GM21423 (cell line): ENCODE measurements around the gene ALDH1A2.
"Not testable (repeated sequence)": the region's sequence is repeated elsewhere in the genome, so short reads cannot be mapped to it uniquely, and the experiment has no call there.

ENCODE experiments used
- ATAC-seq: cut with Tn5 transposase; IDR thresholded peaks from one replicate; pipeline ENCODE4 v1.9.1; 2021; ENCODE audit warnings: mild to moderate bottlenecking, moderate library complexity; ENCODE audit not compliant: unreplicated experiment

ALDH1A2 gene

DNA sequence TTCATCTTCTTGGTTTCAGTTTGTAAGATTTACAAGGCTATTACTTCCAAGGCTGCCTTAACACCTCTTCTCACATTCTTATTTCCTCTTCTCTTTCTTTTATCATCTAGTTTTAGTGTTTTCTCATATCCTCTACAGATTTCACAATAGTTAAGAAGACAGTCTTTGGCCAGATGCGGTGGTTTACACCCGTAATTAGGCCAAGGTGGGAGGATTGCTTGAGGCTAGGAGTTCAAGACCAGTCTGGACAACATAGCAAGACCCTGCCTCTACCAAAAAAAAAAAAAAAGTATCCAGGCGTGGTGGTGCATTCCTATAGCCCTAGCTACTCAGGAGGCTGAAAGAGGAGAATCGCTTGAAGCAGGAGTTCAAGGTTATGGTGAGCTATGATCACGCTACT, 3.5 kb upstream of the ALDH1A2 start:
- ATAC-seq, result no peak

GRCh38 chr15:58066042-58066867, 744 bp upstream of the ALDH1A2 start:
- no peak for ATAC-seq

- no peak for ATAC-seq
These were observed 499 bp downstream of the ALDH1A2 start for GRCh38 chr15:58064980-58065444.

GRCh38 chr15:58064082-58064979, 1.2 kb downstream of the ALDH1A2 start:
- no peak for ATAC-seq

- ATAC-seq, result no peak
These were observed 1.9 kb downstream of the ALDH1A2 start for GRCh38 chr15:58063614-58064013.

GRCh38 chr15:58062983-58063382, 2.5 kb downstream of the ALDH1A2 start:
- no peak for ATAC-seq

DNA sequence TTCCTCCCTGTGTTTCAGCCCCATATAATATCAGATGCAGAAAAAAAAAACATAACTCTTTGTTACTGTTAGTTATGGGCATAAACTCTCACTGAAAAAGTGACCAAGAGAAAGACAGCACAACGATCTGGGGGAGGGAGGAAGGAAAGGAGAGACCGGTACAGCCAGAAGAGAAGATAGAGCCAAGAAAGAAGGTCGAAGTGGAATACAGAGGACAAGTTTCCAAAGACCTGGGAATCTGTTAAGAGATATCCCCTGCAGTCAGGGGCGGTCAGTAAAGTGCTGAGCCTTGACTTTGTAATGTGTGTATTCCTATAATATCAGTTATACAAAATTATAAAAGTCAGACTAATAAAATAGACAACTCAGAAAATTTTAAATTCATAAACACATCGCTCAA, 3.3 kb downstream of the ALDH1A2 start:
- ATAC-seq, result no peak

- no peak for ATAC-seq
These were observed 4.9 kb downstream of the ALDH1A2 start for GRCh38 chr15:58060575-58060974.

GRCh38 chr15:58058729-58059128, 6.8 kb downstream of the ALDH1A2 start:
- no peak for ATAC-seq

DNA sequence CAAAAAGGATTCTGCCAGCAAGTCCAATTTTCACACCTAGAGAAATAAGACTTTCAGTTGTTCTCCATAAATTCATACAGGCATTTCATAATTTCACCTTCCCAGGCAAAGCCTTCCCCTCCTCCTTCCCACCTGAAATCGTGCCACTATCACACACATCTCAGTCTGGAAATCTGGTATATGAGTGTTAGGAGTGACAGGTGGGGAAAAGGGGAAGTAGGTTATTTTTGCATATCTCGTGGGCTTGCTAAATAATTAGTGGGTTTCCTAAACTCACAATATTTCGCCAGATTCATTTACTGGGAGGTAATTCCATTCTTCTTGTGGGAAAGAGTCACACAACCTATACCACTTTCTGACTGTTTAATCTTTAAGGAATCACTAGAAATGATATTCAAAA, 7.4 kb downstream of the ALDH1A2 start:
- ATAC-seq, result no peak

- ATAC-seq, result no peak
These were observed 8.0 kb downstream of the ALDH1A2 start for GRCh38 chr15:58057559-58057958.

DNA sequence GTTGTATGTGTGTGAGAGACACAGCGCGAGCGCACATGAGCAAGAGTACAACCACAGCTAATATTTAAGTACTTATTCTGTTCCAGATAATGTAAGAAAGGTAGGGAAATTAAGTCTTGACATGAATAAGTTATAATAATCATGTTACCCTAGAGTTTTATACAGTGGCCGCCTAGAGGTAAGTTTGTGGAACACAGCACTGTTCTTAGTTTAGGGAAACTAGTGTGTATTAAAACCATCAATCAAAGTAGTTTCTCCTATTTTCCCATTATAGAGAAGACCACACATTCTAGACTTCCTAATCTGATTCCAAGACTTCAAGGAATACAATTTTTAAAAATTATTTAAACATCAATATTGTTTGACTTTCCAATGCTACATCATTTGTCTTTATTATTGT, 9.5 kb downstream of the ALDH1A2 start:
- ATAC-seq, result no peak

DNA sequence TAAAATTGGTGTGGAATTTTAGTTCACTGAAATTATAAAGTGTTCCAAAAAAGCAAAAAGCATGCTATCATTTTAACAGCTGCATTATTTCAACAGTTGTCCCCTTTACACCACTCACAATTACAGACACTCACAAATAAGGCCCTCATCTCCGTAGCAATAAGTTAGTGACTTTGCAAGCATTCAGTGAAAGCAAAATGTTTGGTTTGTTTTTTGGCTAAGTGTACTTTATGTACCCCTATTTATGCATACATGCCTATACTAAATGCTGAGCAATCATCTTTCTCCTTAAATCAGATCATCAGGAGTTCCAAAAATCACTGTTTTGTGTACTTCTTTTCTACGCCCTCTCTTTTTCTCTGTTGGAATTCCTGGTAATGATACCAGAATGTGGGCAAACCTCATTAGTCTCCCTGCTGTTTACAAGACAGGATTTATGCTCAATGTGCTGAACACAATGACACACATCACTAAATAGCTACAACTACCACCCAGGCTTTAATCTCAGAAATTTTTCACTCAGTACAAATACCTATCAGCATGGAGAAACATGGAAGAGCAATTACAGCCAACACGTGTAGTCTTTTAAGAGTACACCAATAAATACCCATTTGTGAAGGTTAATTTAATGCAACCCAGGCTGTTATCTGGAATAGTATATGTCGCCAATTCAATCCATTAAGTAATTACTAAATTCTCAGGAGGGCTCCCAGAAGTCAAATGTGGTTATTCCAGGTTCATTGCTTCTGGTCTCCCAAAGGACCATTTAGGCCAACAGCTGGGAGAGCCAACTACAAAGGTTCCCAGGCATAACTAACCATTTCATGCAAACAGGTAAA, 12.0 kb downstream of the ALDH1A2 start:
- no peak for ATAC-seq

DNA sequence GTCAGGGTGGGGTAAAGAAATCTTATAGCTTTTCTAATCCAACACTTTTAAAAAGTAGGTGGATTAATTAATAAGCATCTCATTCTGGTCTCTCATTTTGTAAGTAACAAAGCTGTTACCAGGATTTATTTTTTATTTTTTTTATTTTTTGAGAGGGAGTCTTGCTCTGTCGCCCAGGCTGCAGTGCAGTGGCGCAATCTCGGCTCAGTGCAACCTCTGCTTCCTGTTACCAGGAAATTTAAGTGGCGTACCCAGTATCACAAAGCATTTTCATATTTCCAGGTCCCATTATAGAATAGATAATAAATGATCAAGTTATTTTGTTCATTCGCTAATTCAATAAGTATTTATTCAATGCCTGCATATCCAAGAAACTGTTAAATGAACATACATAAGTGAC, 13.2 kb downstream of the ALDH1A2 start:
- ATAC-seq, result no peak

- ATAC-seq, result no peak
These were observed 15.8 kb downstream of the ALDH1A2 start for GRCh38 chr15:58049520-58050227.

- ATAC-seq, result no peak
These were observed 17.2 kb downstream of the ALDH1A2 start for GRCh38 chr15:58048261-58048660.

- no peak for ATAC-seq
These were observed 18.4 kb downstream of the ALDH1A2 start for GRCh38 chr15:58047149-58047548.

DNA sequence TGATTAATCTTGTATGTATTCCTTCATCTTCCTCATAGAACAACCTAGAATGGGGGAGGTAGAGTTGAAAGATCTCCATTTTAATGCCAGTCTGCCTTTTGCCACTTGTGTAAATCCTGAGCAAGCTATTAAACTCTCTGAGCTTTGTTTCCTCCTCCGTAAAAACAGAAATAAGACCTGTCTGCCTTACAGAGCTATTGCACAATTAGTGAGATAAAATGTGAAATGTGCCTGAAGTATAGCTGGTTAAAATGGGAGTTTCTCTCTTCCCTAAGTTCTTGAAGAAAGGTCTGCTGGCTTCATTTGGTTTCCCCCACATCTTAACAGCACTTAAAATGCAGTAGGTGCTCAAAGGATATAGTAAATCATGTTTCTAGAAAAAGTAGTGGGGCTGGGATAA, 19.0 kb downstream of the ALDH1A2 start:
- ATAC-seq, result no peak

DNA sequence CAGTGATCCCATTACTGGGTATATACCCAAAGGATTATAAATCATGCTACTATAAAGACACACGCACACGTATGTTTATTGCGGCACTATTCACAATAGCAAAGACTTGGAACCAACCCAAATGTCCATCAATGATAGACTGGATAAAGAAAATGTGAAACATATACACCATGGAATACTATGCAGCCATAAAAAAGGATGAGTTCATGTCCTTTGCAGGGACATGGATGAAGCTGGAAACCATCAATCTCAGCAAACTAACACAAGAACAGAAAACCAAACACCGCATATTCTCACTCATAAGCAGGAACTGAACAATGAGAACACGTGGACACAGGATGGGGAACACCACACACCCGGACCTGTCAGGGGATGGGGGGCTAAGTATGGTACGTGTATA, 20.1 kb downstream of the ALDH1A2 start:
- not testable (repeated sequence) for ATAC-seq

GRCh38 chr15:58044551-58044950, 21.0 kb downstream of the ALDH1A2 start:
- no peak for ATAC-seq
